Panc1 (cell line): ENCODE data around the gene TNIP2.

Source experiments
- CTCF ChIP-seq: fragments of 450-650 bp; IDR thresholded peaks from 2 replicates; pipeline ENCODE4 v1.5.1; 2017; ENCODE audit warnings: mild to moderate bottlenecking
- SIN3A ChIP-seq: IDR thresholded peaks from 2 replicates; pipeline ENCODE4 v1.6.1; 2012; ENCODE audit warnings: low read depth, mild to moderate bottlenecking, low read length, moderate library complexity, borderline replicate concordance; ENCODE audit not compliant: insufficient read depth

GRCh38 chr4:2771264-2771663 lies 15.1 kb upstream of the TNIP2 start:
- TF ChIP-seq CTCF, result no peak
- TF ChIP-seq SIN3A, result no peak
